RKO (cell line): ENCODE data around the gene SUMO2.

ENCODE experiments used
- DNase-seq: peaks from one replicate; pipeline ENCODE4 v3.0.0-alpha.2; 2016; ENCODE audit warnings: low spot score

The SUMO2 gene

DNA sequence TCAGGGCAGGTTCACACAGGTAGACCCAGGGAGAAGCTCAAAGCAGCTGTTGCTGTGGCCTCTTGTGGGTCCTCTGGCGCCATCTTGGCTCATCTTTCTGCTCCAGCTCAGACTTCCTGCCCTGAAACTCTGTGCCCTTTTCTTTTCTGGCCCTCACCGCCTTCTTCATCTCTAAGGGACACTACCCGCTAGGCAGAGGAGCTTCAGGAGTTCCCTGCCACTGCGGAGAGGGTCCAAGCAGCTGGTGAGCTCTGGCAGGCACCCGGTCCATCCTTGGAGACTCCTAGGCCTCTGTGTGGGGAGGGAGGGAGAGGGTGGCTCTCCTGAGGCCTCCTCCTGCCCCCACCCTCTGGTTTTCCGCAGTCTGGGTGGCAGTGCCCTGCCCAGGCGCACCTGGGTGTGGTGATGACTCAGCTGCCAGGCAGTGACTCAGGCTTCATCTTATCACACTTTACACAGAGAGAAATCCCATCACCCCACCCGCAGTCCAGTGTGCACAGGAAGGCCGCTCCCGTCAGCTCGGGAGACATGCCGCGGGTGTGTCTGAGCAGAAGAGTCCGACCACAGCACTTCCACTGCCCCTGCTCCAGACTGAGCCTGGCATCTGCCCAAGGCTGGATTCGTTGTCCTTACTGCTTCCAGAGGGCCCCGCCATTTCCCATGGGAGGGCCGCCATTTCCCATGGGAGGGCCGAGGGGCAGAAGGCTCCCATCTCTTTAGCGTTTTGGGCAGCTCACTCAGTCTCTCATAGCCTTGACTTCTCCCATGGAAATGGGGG is 58.5 kb downstream of the SUMO2 start:
- DNase-seq = peak; percentile 36

- no peak for DNase-seq
Measured at GRCh38 chr17:75118307-75118706, 64.5 kb downstream of the SUMO2 start.

DNA sequence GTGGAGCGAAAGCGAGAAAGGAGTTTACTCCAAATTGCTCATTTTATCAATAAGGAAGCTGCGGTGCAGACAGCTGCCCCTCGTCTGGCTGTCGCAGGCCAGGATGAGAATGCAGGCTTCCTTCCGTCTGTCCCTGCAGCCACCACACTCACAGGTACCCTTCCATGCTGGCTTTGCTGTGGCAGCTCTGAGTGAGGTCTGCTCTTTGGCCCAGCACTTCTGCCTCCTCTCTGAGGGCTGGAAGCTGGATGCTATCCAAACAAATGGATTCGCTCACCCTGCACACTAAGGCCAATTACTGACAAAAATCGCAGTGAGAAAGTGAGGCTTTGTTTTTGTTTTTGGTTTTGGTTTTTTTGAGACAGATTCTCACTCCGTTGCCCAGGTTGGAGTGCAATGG is 66.0 kb downstream of the SUMO2 start:
- no peak for DNase-seq
